MM.1S (cell line): Measurements from ENCODE around the gene PLCG2.

Experiments
- DNase-seq: peaks from one replicate; pipeline ENCODE4 v3.0.0-alpha.2; 2015
- H2AFZ ChIP-seq: fragments of 300-600 bp; sonication (generic); 2 replicates; pipeline ENCODE4 v1.6.0; 2016; ENCODE audit warnings: antibody characterized with exemption, low read length
- H3F3A ChIP-seq: fragments of 300-600 bp; sonication (generic); 2 replicates; pipeline ENCODE4 v1.6.1; 2016; ENCODE audit warnings: mild to moderate bottlenecking, antibody characterized with exemption, low read length, moderate library complexity, mixed read lengths; ENCODE audit not compliant: insufficient read depth
- H3K27ac ChIP-seq: fragments of 300-600 bp; sonication (generic); 2 replicates; pipeline ENCODE4 v1.5.1; 2016; ENCODE audit warnings: mild to moderate bottlenecking, low read length
- H3K27me3 ChIP-seq: fragments of 300-600 bp; sonication (generic); replicated peaks from 2 replicates; pipeline ENCODE4 v1.6.0; 2016; ENCODE audit warnings: low read length; ENCODE audit not compliant: insufficient read depth
- H3K36me3 ChIP-seq: fragments of 300-600 bp; sonication (generic); replicated peaks from 2 replicates; pipeline ENCODE4 v1.6.1; 2016; ENCODE audit warnings: mild to moderate bottlenecking, low read length, mixed read lengths; ENCODE audit not compliant: insufficient read depth
- H3K4me1 ChIP-seq: fragments of 300-600 bp; sonication (generic); 2 replicates; pipeline ENCODE4 v1.6.1; 2016; ENCODE audit warnings: low read length, mixed read lengths
- H3K4me2 ChIP-seq: fragments of 300-600 bp; sonication (generic); 2 replicates; pipeline ENCODE4 v1.6.0; 2016; ENCODE audit warnings: low read depth, low read length
- H3K4me3 ChIP-seq: fragments of 300-600 bp; sonication (generic); 2 replicates; pipeline ENCODE4 v1.5.1; 2016; ENCODE audit warnings: low read length, mixed read lengths
- H3K79me2 ChIP-seq: fragments of 300-600 bp; sonication (generic); 2 replicates; pipeline ENCODE4 v1.6.1; 2016; ENCODE audit warnings: mixed run types, low read length, mixed read lengths
- H3K9ac ChIP-seq: fragments of 300-600 bp; sonication (generic); 2 replicates; pipeline ENCODE4 v1.6.1; 2016; ENCODE audit warnings: low read length, mixed read lengths
- H3K9me2 ChIP-seq: fragments of 300-600 bp; sonication (generic); replicated peaks from 2 replicates; pipeline ENCODE4 v1.6.1; 2016; ENCODE audit warnings: mild to moderate bottlenecking, low read length, mixed read lengths; ENCODE audit not compliant: insufficient read depth
- H3K9me3 ChIP-seq: fragments of 300-600 bp; sonication (generic); replicated peaks from 2 replicates; pipeline ENCODE4 v1.6.1; 2016; ENCODE audit warnings: mild to moderate bottlenecking, low read length, mixed read lengths; ENCODE audit not compliant: insufficient read depth
- H4K20me1 ChIP-seq: fragments of 300-600 bp; sonication (generic); 2 replicates; pipeline ENCODE4 v1.6.1; 2016; ENCODE audit warnings: mild to moderate bottlenecking, low read length, moderate library complexity, mixed read lengths; ENCODE audit not compliant: insufficient read depth
- EZH2 ChIP-seq: fragments of 300-600 bp; sonication (generic); optimal IDR thresholded peaks from 2 replicates; pipeline ENCODE3; 2017; ENCODE audit warnings: low read depth, mild to moderate bottlenecking, antibody characterized with exemption, low read length, mixed read lengths
- EZH2phosphoT487 ChIP-seq: fragments of 300-600 bp; sonication (generic); IDR thresholded peaks from 2 replicates; pipeline ENCODE4 v1.6.1; 2018; ENCODE audit warnings: antibody characterized with exemption, low read length
- TF ChIP-seq, protein P1 (sequence below): fragments of 300-600 bp; sonication (generic); IDR thresholded peaks from 2 replicates; pipeline ENCODE4 v1.5.1; 2016; ENCODE audit warnings: antibody characterized with exemption, low read length, mixed read lengths

Gene PLCG2

DNA sequence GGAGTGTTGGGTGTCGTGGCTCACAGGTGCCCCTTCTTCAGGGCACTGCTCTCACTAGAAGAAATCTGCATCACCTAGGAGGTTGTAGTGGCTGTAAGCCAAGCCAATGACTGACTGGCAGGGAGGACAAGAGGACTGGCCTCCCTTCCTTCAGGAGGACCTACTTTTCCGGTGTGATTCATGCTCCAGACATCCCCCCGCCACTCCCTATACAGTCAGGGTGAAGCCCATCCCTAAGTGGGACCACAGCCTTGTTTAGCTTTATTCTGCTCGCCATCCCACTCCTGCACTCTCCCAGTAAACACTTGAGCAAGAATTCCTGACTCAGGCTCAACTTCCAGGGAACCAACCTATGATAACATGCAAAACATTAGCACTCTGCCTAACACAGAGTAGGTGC is 67.0 kb downstream of the PLCG2 start:
- no peak overlapping the region for H3K9ac ChIP-seq
- H3K9me3 ChIP-seq = no peaks in the 10 kb centered on the region
- H3K79me2 ChIP-seq = peaks cover 8% of the 10 kb centered on the region; the same call in 1 of the 2 replicates
- DNase-seq = no peak
- no peaks in the 10 kb centered on the region for H3K9me2 ChIP-seq
- H3K4me2 ChIP-seq = no peak overlapping the region
- no peak overlapping the region for H3K27ac ChIP-seq
- no peaks in the 10 kb centered on the region for H4K20me1 ChIP-seq
- H3K4me1 ChIP-seq = 0 out of 2 replicates have a peak, but pooled peaks cover 5% of the 10 kb centered on the region
- TF ChIP-seq, protein P1, sequence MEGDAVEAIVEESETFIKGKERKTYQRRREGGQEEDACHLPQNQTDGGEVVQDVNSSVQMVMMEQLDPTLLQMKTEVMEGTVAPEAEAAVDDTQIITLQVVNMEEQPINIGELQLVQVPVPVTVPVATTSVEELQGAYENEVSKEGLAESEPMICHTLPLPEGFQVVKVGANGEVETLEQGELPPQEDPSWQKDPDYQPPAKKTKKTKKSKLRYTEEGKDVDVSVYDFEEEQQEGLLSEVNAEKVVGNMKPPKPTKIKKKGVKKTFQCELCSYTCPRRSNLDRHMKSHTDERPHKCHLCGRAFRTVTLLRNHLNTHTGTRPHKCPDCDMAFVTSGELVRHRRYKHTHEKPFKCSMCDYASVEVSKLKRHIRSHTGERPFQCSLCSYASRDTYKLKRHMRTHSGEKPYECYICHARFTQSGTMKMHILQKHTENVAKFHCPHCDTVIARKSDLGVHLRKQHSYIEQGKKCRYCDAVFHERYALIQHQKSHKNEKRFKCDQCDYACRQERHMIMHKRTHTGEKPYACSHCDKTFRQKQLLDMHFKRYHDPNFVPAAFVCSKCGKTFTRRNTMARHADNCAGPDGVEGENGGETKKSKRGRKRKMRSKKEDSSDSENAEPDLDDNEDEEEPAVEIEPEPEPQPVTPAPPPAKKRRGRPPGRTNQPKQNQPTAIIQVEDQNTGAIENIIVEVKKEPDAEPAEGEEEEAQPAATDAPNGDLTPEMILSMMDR = no peak
- TF ChIP-seq EZH2 (no peak), EZH2phosphoT487 (no peak)
- H3K27me3 ChIP-seq = no peaks in the 10 kb centered on the region
- no peak overlapping the region for H3K4me3 ChIP-seq
- H2AFZ ChIP-seq = no peak overlapping the region
- H3K36me3 ChIP-seq = no peaks in the 10 kb centered on the region
- no peaks in the 10 kb centered on the region for H3F3A ChIP-seq

DNA sequence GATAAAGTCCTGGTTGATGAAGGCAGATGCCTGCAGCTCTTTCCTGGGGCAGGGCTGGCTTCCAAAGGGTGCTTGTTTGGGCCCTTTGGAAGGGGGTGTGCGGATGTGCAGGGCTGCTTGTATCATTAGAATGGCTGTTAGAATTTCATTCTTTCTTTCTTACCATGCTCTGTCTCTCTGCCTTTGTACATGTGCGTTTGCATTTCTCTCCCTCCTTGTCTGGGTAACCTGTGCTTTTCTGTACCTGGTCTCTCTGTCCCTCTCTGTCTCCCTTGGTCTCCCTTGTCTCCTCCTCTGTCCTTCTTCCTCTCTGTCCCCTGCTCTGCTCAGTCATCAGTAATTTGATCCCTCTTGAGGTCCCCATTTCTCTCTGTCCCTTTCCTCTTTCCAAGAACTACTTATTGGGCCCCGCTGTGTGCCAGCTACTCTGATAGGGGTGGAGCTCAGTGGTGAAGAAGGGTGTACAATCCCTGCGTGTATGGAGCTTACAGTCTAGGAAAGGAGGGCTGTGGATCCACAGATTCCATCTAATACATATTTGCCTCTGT is 69.3 kb downstream of the PLCG2 start:
- Histone ChIP-seq H3K79me2 (no peaks in the 10 kb centered on the region; the same call in 1 of the 2 replicates), H3K4me2 (no peak overlapping the region)

DNA sequence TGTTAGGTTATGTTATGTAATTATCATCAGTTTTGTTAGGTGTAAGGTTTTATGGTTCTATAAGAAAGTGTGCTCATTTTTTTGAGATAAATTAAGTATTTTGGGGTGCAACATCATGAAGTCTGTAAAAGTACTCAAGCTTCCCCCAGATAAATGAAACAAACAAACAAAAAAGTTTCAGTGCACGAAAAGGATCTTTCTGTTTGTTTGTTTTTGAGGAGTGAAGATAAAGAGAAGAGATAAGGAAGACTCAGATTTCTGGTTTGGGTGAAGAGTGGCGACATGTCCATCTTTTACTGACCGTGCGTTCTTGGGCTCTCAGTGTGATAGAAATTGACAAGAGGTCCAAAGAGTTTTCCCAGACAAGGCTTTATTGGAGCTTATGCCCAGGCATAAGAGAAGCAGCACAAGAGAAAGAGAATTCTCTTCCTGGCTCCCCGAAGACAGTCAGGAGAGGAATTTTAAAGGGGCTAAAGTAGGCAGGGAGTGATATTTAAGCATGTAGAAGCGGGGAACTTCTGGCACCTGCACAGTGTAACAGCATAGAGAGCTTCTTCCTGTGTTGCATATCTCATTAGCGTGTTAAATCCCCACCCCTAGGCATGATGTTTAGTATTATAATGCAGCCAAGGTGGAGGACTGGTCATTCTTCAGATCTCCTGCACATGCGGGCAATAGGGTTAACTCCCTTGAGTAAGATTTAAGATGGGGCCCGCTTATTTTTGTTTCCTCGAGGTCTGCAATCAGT is 71.3 kb downstream of the PLCG2 start:
- no peak for DNase-seq
- TF ChIP-seq EZH2 (no peak), EZH2phosphoT487 (no peak)
- TF ChIP-seq, protein P1 = no peak
- H3K27ac ChIP-seq = no peak overlapping the region
- H3K79me2 ChIP-seq = no peaks in the 10 kb centered on the region; the same call in 1 of the 2 replicates
- H3K27me3 ChIP-seq = no peaks in the 10 kb centered on the region
- no peak overlapping the region for H3K4me3 ChIP-seq
- no peaks in the 10 kb centered on the region for H3K9me2 ChIP-seq
- H3K4me1 ChIP-seq = no peaks in the 10 kb centered on the region
- H3F3A ChIP-seq = no peaks in the 10 kb centered on the region
- H2AFZ ChIP-seq = no peak overlapping the region
- no peaks in the 10 kb centered on the region for H3K9me3 ChIP-seq
- H3K36me3 ChIP-seq = no peaks in the 10 kb centered on the region
- no peak overlapping the region for H3K4me2 ChIP-seq
- no peak overlapping the region for H3K9ac ChIP-seq
- no peaks in the 10 kb centered on the region for H4K20me1 ChIP-seq

More for the DNA sequence above, 69.3 kb downstream of the PLCG2 start:
- Histone ChIP-seq H3K4me3 (no peak overlapping the region), H3K27me3 (no peaks in the 10 kb centered on the region), H3K36me3 (no peaks in the 10 kb centered on the region), H3K9me2 (no peaks in the 10 kb centered on the region), H3K9ac (no peak overlapping the region), H3K27ac (no peak overlapping the region), H3K9me3 (no peaks in the 10 kb centered on the region), H3K4me1 (no peaks in the 10 kb centered on the region), H3F3A (no peaks in the 10 kb centered on the region), H4K20me1 (no peaks in the 10 kb centered on the region), H2AFZ (no peak overlapping the region)
- DNase-seq = no peak
- no peak for TF ChIP-seq EZH2
- TF ChIP-seq, protein P1 = no peak
- no peak for TF ChIP-seq EZH2phosphoT487
